Hepatic stellate cell (primary cell): Measurements from ENCODE around the gene KLRG1.

Source experiments
- DNase-seq: peaks from one replicate; pipeline ENCODE4 v3.0.0; 2011; ENCODE audit warnings: low spot score

The KLRG1 gene

GRCh38 chr12:9040484-9041186 is 51.3 kb downstream of the KLRG1 start:
- no peak for DNase-seq

GRCh38 chr12:9041321-9041720 is 52.0 kb downstream of the KLRG1 start:
- DNase-seq, result peak; percentile 48

GRCh38 chr12:9043766-9044165 is 54.4 kb downstream of the KLRG1 start:
- DNase-seq, result no peak

- DNase-seq, result no peak
These were observed 57.8 kb downstream of the KLRG1 start for GRCh38 chr12:9047105-9047504.

GRCh38 chr12:9048930-9049329 is 59.6 kb downstream of the KLRG1 start:
- no peak for DNase-seq

- DNase-seq, result peak; percentile 27
These were observed 60.3 kb downstream of the KLRG1 start for GRCh38 chr12:9049520-9050133.

GRCh38 chr12:9050521-9051157 is 61.3 kb downstream of the KLRG1 start:
- DNase-seq, result no peak

- no peak for DNase-seq
These were observed 61.8 kb downstream of the KLRG1 start for GRCh38 chr12:9051158-9051550.

GRCh38 chr12:9052610-9053009 is 63.3 kb downstream of the KLRG1 start:
- DNase-seq, result no peak
